ENCODE data around the gene OR2L8. TPM values are rescaled to one million over a fixed set of nuclear protein-coding genes. Genes with fewer than 3 reads are reported as not detected.

The OR2L8 gene, protein sequence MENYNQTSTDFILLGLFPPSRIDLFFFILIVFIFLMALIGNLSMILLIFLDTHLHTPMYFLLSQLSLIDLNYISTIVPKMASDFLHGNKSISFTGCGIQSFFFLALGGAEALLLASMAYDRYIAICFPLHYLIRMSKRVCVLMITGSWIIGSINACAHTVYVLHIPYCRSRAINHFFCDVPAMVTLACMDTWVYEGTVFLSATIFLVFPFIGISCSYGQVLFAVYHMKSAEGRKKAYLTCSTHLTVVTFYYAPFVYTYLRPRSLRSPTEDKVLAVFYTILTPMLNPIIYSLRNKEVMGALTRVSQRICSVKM
- total RNA-seq (0.17 TPM in 1 of 2 replicates, not detected in the other), polyA plus RNA-seq (not detected in 2 replicates), polyA minus RNA-seq (ENCODE audit: low replicate concordance) (not detected in 2 replicates)
- polyA plus RNA-seq (2012) = not detected in 2 replicates

DNA sequence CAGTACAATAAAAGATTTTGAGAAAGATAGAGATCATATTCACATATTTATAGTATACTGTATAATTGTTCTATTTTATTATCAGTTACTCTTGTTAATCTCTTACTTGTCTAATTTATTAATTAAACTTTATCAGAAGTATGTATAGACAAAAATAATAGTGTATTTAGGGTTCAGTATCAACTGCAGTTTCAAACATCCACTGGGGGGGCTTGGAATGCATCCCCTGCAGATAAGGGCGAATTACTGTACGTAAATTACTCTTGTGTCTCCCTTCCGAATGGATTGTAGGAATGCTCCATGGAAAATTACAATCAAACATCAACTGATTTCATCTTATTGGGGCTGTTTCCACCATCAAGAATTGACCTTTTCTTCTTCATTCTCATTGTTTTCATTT is at the start of gene OR2L8:
Gene OR2L8, plus strand, starts transcription at position 301 of the 400 bp plus-strand sequence. Its CDS starts 0 bp downstream, at position 301.
- TF ChIP-seq EZH2 (IDR thresholded peaks at IDR 0.05; ENCODE audit: low read length, missing control alignments) = no peak
- TF ChIP-seq, protein P1, sequence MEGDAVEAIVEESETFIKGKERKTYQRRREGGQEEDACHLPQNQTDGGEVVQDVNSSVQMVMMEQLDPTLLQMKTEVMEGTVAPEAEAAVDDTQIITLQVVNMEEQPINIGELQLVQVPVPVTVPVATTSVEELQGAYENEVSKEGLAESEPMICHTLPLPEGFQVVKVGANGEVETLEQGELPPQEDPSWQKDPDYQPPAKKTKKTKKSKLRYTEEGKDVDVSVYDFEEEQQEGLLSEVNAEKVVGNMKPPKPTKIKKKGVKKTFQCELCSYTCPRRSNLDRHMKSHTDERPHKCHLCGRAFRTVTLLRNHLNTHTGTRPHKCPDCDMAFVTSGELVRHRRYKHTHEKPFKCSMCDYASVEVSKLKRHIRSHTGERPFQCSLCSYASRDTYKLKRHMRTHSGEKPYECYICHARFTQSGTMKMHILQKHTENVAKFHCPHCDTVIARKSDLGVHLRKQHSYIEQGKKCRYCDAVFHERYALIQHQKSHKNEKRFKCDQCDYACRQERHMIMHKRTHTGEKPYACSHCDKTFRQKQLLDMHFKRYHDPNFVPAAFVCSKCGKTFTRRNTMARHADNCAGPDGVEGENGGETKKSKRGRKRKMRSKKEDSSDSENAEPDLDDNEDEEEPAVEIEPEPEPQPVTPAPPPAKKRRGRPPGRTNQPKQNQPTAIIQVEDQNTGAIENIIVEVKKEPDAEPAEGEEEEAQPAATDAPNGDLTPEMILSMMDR (conservative IDR thresholded peaks at IDR 0.05 in 1 of 2, IDR thresholded peaks at IDR 0.05 in 1 of 2; ENCODE audit: low read depth in 1 of 2, low read length in 2 of 2) = no peak
- Histone ChIP-seq H3K36me3 (ENCODE audit: control insufficient read depth, insufficient read depth, low read length) (no peaks in the 10 kb centered on the region), H3K9ac (ENCODE audit: insufficient read depth, low read length) (no peak within 1 kb of the TSS), H3K9me3 (ENCODE audit: control insufficient read depth, insufficient read depth, low read depth, low read length) (no peaks in the 10 kb centered on the region), H3K4me2 (ENCODE audit: extremely low read depth, insufficient read depth, low read length) (no peak within 1 kb of the TSS), H3K4me3 (replicated peaks in 1 of 4; ENCODE audit: control extremely low read depth in 1 of 4, insufficient read depth in 1 of 4, low read depth in 3 of 4, low read length in 4 of 4) (no peak within 1 kb of the TSS), H3K79me2 (ENCODE audit: control insufficient read depth, insufficient read depth, low read length) (no peaks in the 10 kb centered on the region), H3K27ac (ENCODE audit: insufficient read depth, low read length) (no peak within 1 kb of the TSS), H2AFZ (ENCODE audit: low read length) (no peak within 1 kb of the TSS), H3K4me1 (ENCODE audit: control insufficient read depth, extremely low read depth, insufficient read depth, low read length) (no peaks in the 10 kb centered on the region), H3K27me3 (ENCODE audit: control insufficient read depth, insufficient read depth, low read length) (no peaks in the 10 kb centered on the region), H4K20me1 (ENCODE audit: control insufficient read depth, extremely low read depth, insufficient read depth, low read length) (no peaks in the 10 kb centered on the region)
- no peak for DNase-seq (ENCODE audit: low read depth in 2 of 2)

DNA sequence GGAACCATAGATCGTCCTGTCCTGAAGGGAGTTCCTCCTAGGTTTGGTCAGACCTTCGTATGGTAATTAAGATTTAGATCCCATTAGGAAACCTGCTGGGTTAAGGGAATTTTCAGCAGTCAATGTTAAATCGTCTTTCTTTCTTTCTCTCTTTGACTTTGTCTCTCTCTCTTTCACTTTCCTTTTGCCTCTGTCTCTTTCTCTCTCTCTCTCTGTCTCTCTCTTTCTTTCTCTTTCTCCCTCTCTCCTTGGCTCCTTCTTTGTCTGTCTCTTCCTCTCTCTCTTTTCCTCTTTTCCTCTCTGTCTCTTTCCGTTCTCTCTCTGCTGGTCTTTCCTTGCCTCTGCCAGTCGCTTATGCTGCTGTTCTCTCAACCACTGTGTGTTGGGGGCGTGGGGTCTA is 44.5 kb upstream of the OR2L8 start:
- no peak for TF ChIP-seq EZH2 (IDR thresholded peaks at IDR 0.05; ENCODE audit: low read length, missing control alignments)
- TF ChIP-seq, protein P1 (conservative IDR thresholded peaks at IDR 0.05 in 1 of 2, IDR thresholded peaks at IDR 0.05 in 1 of 2; ENCODE audit: low read depth in 1 of 2, low read length in 2 of 2) = no peak
- Histone ChIP-seq H3K36me3 (ENCODE audit: control insufficient read depth, insufficient read depth, low read length) (no peaks in the 10 kb centered on the region), H3K79me2 (ENCODE audit: control insufficient read depth, insufficient read depth, low read length) (no peaks in the 10 kb centered on the region), H3K4me1 (ENCODE audit: control insufficient read depth, extremely low read depth, insufficient read depth, low read length) (no peaks in the 10 kb centered on the region), H3K27ac (ENCODE audit: insufficient read depth, low read length) (no peak overlapping the region), H3K4me2 (ENCODE audit: extremely low read depth, insufficient read depth, low read length) (no peak overlapping the region), H3K27me3 (ENCODE audit: control insufficient read depth, insufficient read depth, low read length) (no peaks in the 10 kb centered on the region), H3K4me3 (replicated peaks in 1 of 4; ENCODE audit: control extremely low read depth in 1 of 4, insufficient read depth in 1 of 4, low read depth in 3 of 4, low read length in 4 of 4) (no peak overlapping the region), H2AFZ (ENCODE audit: low read length) (no peak overlapping the region), H3K9me3 (ENCODE audit: control insufficient read depth, insufficient read depth, low read depth, low read length) (no peaks in the 10 kb centered on the region), H3K9ac (ENCODE audit: insufficient read depth, low read length) (no peak overlapping the region), H4K20me1 (ENCODE audit: control insufficient read depth, extremely low read depth, insufficient read depth, low read length) (no peaks in the 10 kb centered on the region)
- no peak for DNase-seq (ENCODE audit: low read depth in 2 of 2)

DNA sequence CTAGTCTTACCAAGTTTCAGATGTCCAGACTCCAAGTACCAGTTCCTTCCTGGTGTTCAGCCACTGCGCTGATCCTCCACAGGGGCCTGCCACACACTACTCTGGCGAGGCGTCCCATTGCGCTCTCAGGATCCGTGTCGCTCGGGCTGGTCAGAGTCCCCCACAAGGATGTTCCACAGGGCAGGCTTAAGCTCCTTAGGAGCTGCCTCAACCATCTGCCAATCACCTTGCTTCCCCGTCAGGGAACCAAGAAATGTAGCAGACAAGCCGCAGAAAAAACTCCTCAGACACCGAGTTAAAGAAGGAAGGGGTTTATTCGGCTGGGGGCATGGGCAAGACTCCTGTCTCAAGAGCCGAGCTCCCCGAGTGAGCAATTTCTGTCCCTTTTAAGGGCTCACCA is 43.5 kb upstream of the OR2L8 start:
- H3K27me3 ChIP-seq (ENCODE audit: control insufficient read depth, insufficient read depth, low read length) = no peaks in the 10 kb centered on the region
- H3K27ac ChIP-seq (ENCODE audit: insufficient read depth, low read length) = no peak overlapping the region
- H3K9ac ChIP-seq (ENCODE audit: insufficient read depth, low read length) = no peak overlapping the region
- no peaks in the 10 kb centered on the region for H3K36me3 ChIP-seq (ENCODE audit: control insufficient read depth, insufficient read depth, low read length)
- no peaks in the 10 kb centered on the region for H3K9me3 ChIP-seq (ENCODE audit: control insufficient read depth, insufficient read depth, low read depth, low read length)
- H4K20me1 ChIP-seq (ENCODE audit: control insufficient read depth, extremely low read depth, insufficient read depth, low read length) = no peaks in the 10 kb centered on the region
- no peaks in the 10 kb centered on the region for H3K4me1 ChIP-seq (ENCODE audit: control insufficient read depth, extremely low read depth, insufficient read depth, low read length)
- no peak for DNase-seq (ENCODE audit: low read depth in 2 of 2)
- no peaks in the 10 kb centered on the region for H3K79me2 ChIP-seq (ENCODE audit: control insufficient read depth, insufficient read depth, low read length)
- no peak overlapping the region for H3K4me3 ChIP-seq (replicated peaks in 1 of 4; ENCODE audit: control extremely low read depth in 1 of 4, insufficient read depth in 1 of 4, low read depth in 3 of 4, low read length in 4 of 4)
- H2AFZ ChIP-seq (ENCODE audit: low read length) = no peak overlapping the region
- TF ChIP-seq, protein P1 (conservative IDR thresholded peaks at IDR 0.05 in 1 of 2, IDR thresholded peaks at IDR 0.05 in 1 of 2; ENCODE audit: low read depth in 1 of 2, low read length in 2 of 2) = no peak
- no peak for TF ChIP-seq EZH2 (IDR thresholded peaks at IDR 0.05; ENCODE audit: low read length, missing control alignments)
- no peak overlapping the region for H3K4me2 ChIP-seq (ENCODE audit: extremely low read depth, insufficient read depth, low read length)

Measured in fibroblast of lung (primary cell).